ENCODE data around the gene PTGIS. TPM values are rescaled to one million over a fixed set of nuclear protein-coding genes. Genes with fewer than 3 reads are reported as not detected.

PTGIS gene
- total and polyA plus RNA-seq, 2 donors (not counting 3 experiments of a cell fraction or from before 2014, with no cell fraction given) = 6.2 to 11.8 TPM

GRCh38 chr20:49511788-49512525 is 56.0 kb downstream of the PTGIS start:
- DNase-seq (ENCODE audit: low read depth, low spot score) (no peak), FAIRE-seq (no peak)
- Histone ChIP-seq H3K27me3 (ENCODE audit: control insufficient read depth in 2 of 2, insufficient read depth in 2 of 2, low read length in 2 of 2) (peaks cover 2 to 3% of the 10 kb centered on the region in 2 experiments), H3K4me3 (replicated peaks in 1 of 3; ENCODE audit: insufficient read depth in 1 of 3, low read depth in 1 of 3, low read length in 3 of 3) (no peak overlapping the region), H2AFZ (ENCODE audit: low read depth, low read length) (no peak overlapping the region), H3K4me1 (ENCODE audit: control insufficient read depth, extremely low read depth, insufficient read depth, low read length) (no peaks in the 10 kb centered on the region), H4K20me1 (replicated peaks; ENCODE audit: control insufficient read depth, extremely low read depth, insufficient read depth, low read length) (no peaks in the 10 kb centered on the region), H3K27ac (ENCODE audit: insufficient read depth, low read depth, low read length) (no peak overlapping the region), H3K9ac (replicated peaks; ENCODE audit: extremely low read depth, insufficient read depth, low read length) (no peak overlapping the region), H3K9me3 (replicated peaks; ENCODE audit: control insufficient read depth, insufficient read depth, low read length) (no peaks in the 10 kb centered on the region), H3K9me1 (replicated peaks; ENCODE audit: control insufficient read depth, extremely low read depth, insufficient read depth, low read length) (no peaks in the 10 kb centered on the region), H3K36me3 (ENCODE audit: control insufficient read depth in 2 of 2, extremely low read depth in 1 of 2, insufficient read depth in 2 of 2, low read length in 2 of 2) (no peaks in the 10 kb centered on the region), H3K79me2 (ENCODE audit: control insufficient read depth, insufficient read depth, low read length) (no peaks in the 10 kb centered on the region), H3K4me2 (ENCODE audit: insufficient read depth, low read length) (no peak overlapping the region)
- TF ChIP-seq FOS (IDR thresholded peaks at IDR 0.05; ENCODE audit: borderline replicate concordance, insufficient read depth, low read length) = no peak
- TF ChIP-seq POLR2AphosphoS5 (IDR thresholded peaks at IDR 0.05; ENCODE audit: insufficient read depth, low read depth, low read length) = no peak
- no peak for TF ChIP-seq JUN (IDR thresholded peaks at IDR 0.05; ENCODE audit: borderline replicate concordance, insufficient read depth, insufficient read length, low read depth)
- TF ChIP-seq, protein P1, sequence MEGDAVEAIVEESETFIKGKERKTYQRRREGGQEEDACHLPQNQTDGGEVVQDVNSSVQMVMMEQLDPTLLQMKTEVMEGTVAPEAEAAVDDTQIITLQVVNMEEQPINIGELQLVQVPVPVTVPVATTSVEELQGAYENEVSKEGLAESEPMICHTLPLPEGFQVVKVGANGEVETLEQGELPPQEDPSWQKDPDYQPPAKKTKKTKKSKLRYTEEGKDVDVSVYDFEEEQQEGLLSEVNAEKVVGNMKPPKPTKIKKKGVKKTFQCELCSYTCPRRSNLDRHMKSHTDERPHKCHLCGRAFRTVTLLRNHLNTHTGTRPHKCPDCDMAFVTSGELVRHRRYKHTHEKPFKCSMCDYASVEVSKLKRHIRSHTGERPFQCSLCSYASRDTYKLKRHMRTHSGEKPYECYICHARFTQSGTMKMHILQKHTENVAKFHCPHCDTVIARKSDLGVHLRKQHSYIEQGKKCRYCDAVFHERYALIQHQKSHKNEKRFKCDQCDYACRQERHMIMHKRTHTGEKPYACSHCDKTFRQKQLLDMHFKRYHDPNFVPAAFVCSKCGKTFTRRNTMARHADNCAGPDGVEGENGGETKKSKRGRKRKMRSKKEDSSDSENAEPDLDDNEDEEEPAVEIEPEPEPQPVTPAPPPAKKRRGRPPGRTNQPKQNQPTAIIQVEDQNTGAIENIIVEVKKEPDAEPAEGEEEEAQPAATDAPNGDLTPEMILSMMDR (IDR thresholded peaks at IDR 0.05; ENCODE audit: extremely low read depth in 1 of 2, insufficient read depth in 1 of 2, low read depth in 1 of 2, low read length in 2 of 2) = no peak
- TF ChIP-seq POLR2A (IDR thresholded peaks at IDR 0.05; ENCODE audit: low read depth, low read length) = no peak
- TF ChIP-seq, protein P2, sequence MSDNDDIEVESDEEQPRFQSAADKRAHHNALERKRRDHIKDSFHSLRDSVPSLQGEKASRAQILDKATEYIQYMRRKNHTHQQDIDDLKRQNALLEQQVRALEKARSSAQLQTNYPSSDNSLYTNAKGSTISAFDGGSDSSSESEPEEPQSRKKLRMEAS (IDR thresholded peaks at IDR 0.05; ENCODE audit: insufficient read depth, insufficient read length) = no peak
- no peak for TF ChIP-seq EZH2 (IDR thresholded peaks at IDR 0.05; ENCODE audit: borderline replicate concordance, low read depth, low read length, severe bottlenecking)
- no peak for TF ChIP-seq MYC (IDR thresholded peaks at IDR 0.05; ENCODE audit: low read depth, low read length)
- no peak for TF ChIP-seq GATA2 (IDR thresholded peaks at IDR 0.05; ENCODE audit: insufficient read depth, insufficient read length, low read depth, low read length)
- ChIA-PET POLR2A (no interaction called here), CTCF (no interaction called here)
- BruUV-seq (replicated peaks) = no TSS peak
- dilution Hi-C loops (cut with MboI; ENCODE audit: extremely low pct_ligation_motif_present, low sequenced_read_pairs) (no loop called here), intact Hi-C loops (cut with micrococcal nuclease) (no loop called here)
